ENCODE data around the gene CDK5RAP2. TPM values are rescaled to one million over a fixed set of nuclear protein-coding genes. Genes with fewer than 3 reads are reported as not detected.
"Not testable (repeated sequence)": the region's sequence is repeated elsewhere in the genome, so short reads cannot be mapped to it uniquely, and the experiment has no call there.

Gene CDK5RAP2
- total RNA-seq, 4 donors from 2014 or later = 27.3 to 158 (median 45.1) TPM

DNA sequence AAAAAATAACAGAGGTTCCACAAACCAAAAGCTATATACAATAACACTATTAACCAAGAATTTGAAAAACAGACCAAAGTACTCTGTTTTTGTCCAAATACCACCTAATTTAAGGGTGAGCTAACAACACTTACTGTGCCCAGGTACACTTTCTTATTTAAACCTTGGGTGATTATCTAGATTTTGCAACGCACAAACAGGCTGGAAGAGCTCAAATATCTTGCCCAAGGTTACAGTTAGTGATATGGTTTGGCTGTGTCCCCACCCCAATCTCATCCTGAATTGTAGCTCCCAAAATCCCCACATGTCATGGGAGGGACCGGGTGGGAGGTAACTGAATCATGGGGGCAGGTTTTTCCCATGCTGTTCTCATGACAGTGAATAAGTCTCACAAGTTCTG, 58.9 kb downstream of the CDK5RAP2 start:
- Histone ChIP-seq H3K27me3 (no peaks in the 10 kb centered on the region), H3K27ac (no peak overlapping the region), H3K4me1 (no peaks in the 10 kb centered on the region), H3K4me3 (no peak overlapping the region), H3K9me3 (no peaks in the 10 kb centered on the region), H3K36me3 (peaks cover 0 to 65% (median 0%) of the 10 kb centered on the region in 3 donors)
- TF ChIP-seq, protein P1, sequence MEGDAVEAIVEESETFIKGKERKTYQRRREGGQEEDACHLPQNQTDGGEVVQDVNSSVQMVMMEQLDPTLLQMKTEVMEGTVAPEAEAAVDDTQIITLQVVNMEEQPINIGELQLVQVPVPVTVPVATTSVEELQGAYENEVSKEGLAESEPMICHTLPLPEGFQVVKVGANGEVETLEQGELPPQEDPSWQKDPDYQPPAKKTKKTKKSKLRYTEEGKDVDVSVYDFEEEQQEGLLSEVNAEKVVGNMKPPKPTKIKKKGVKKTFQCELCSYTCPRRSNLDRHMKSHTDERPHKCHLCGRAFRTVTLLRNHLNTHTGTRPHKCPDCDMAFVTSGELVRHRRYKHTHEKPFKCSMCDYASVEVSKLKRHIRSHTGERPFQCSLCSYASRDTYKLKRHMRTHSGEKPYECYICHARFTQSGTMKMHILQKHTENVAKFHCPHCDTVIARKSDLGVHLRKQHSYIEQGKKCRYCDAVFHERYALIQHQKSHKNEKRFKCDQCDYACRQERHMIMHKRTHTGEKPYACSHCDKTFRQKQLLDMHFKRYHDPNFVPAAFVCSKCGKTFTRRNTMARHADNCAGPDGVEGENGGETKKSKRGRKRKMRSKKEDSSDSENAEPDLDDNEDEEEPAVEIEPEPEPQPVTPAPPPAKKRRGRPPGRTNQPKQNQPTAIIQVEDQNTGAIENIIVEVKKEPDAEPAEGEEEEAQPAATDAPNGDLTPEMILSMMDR (IDR thresholded peaks at IDR 0.05) = no peak
- no peak for TF ChIP-seq POLR2A (IDR thresholded peaks at IDR 0.05)
- no peak for DNase-seq

DNA sequence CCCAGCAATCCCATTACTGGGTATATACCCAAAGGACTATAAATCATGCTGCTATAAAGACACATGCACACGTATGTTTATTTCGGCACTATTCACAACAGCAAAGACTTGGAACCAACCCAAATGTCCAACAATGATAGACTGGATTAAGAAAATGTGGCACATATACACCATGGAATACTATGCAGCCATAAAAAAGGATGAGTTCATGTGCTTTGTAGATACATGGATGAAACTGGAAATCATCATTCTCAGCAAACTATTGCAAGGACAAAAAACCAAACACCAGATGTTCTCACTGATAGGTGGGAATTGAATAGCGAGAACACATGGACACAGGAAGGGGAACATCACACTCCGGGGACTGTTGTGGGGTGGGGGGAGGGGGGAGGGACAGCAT, 64.0 kb downstream of the CDK5RAP2 start:
- not testable (repeated sequence) for DNase-seq, H3K4me1 ChIP-seq
- peaks cover 0 to 39% (median 0%) of the 10 kb centered on the region in 3 donors for H3K36me3 ChIP-seq

DNA sequence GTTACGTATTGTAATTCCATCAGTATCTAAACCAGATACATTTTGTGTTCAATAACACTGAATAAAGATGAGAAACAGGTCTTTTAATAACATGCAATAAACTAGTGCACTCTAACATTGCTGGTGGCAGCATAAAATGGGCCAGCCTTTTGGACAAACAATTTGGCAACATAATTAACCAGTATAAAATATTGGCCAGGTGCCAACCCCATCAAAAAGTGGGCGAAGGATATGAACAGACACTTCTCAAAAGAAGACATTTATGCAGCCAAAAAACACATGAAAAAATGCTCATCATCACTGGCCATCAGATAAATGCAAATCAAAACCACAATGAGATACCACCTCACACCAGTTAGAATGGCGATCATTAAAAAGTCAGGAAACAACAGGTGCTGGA, 64.5 kb downstream of the CDK5RAP2 start:
- not testable (repeated sequence) for H3K9me3 ChIP-seq, DNase-seq, H3K27ac ChIP-seq, H3K4me3 ChIP-seq, H3K4me1 ChIP-seq, H3K27me3 ChIP-seq
- peaks cover 0 to 39% (median 0%) of the 10 kb centered on the region in 3 donors for H3K36me3 ChIP-seq

More for the DNA sequence above, 64.0 kb downstream of the CDK5RAP2 start:
- H3K27me3 ChIP-seq, H3K4me3 ChIP-seq, H3K27ac ChIP-seq, H3K9me3 ChIP-seq: not testable (repeated sequence)

DNA sequence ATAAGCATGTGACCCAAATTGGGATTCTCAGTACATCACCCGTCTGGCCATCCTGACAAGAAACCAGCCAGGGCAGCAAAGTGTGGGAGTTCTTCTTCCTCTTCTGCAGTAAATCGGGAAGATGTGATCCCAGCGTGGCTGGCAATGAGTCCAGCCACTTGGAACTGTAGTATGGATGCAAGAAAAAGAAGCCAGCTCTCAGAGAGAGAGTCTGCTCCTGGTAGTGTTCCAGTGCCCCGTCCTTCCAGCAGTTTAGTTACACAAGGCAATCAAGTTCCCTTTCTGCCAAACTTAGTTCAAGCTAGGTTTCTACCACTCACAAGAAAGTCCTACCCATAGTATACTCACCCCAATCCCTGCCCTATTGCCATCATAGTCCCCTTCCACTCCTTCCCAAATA, 65.6 kb downstream of the CDK5RAP2 start:
- Histone ChIP-seq H3K4me1 (no peaks in the 10 kb centered on the region), H3K36me3 (peaks cover 0 to 39% (median 0%) of the 10 kb centered on the region in 3 donors), H3K27ac (no peak overlapping the region), H3K4me3 (no peak overlapping the region), H3K27me3 (no peaks in the 10 kb centered on the region), H3K9me3 (no peaks in the 10 kb centered on the region)
- DNase-seq = no peak
- no peak for TF ChIP-seq POLR2A (IDR thresholded peaks at IDR 0.05)
- TF ChIP-seq, protein P1 (IDR thresholded peaks at IDR 0.05) = no peak

DNA sequence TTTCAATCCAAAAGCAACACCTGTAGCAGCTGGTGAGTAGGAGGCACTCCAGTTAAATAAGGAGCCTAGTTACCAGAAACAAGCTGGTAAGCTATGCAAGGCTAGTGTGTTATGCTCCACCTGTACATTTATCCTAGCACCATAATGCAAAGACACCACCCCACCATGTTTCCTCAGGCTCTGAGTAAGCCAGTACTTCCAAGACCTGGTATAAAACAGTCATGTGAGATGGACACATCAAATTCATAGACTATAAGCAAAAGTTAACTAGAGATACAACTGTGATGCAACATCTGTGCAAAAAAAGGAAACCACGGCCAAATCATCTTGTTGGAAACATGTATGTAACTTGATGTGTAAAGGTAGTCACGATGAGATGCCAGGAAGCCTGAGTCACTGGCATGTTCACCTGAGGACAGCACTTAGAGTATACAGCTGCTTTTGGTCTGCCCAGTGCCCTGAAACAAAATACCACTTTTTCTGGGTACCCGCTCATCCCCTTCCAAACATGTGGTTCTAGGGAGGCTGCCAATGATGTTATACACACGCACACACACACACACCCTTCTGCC, 66.1 kb downstream of the CDK5RAP2 start:
- Histone ChIP-seq H3K27ac (no peak overlapping the region), H3K36me3 (peaks cover 0 to 39% (median 0%) of the 10 kb centered on the region in 3 donors), H3K27me3 (no peaks in the 10 kb centered on the region), H3K4me3 (no peak overlapping the region), H3K9me3 (no peaks in the 10 kb centered on the region), H3K4me1 (no peaks in the 10 kb centered on the region)
- DNase-seq = no peak
- no peak for TF ChIP-seq POLR2A (IDR thresholded peaks at IDR 0.05)
- TF ChIP-seq, protein P1 (IDR thresholded peaks at IDR 0.05) = no peak

DNA sequence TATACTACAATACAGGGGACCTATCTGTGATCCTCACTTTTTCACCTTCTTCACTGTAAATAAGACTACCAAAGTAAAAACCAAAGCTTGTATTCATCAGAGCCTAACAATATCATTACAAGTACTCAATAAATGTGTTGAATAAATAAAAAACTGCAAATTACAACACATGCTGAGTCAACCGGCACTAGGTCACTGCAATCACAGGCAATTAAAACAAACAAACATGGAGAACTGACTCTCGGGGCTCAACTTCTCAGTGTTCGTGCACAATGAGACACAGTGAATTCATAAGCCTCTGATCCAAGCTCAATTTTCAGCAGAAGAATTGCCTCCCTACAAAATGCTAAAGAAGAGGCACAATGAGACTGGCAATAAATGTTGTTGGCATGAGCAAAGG, 69.2 kb downstream of the CDK5RAP2 start:
- TF ChIP-seq, protein P1 (IDR thresholded peaks at IDR 0.05) = no peak
- TF ChIP-seq POLR2A (IDR thresholded peaks at IDR 0.05) = no peak

More for the DNA sequence above, 69.2 kb downstream of the CDK5RAP2 start:
- H3K27me3 ChIP-seq = no peaks in the 10 kb centered on the region
- H3K36me3 ChIP-seq = peaks cover 0 to 16% (median 0%) of the 10 kb centered on the region in 3 donors
- DNase-seq = no peak
- no peak overlapping the region for H3K4me3 ChIP-seq
- H3K27ac ChIP-seq = no peak overlapping the region
- no peaks in the 10 kb centered on the region for H3K4me1 ChIP-seq
- no peaks in the 10 kb centered on the region for H3K9me3 ChIP-seq

Measured in Peyer's patch (tissue), 4 donors.